Neural progenitor cell (in vitro differentiated cells): Measurements from ENCODE around the gene PATJ.

Source experiments
- EZH2 ChIP-seq: fragments of 200-600 bp; sonication (generic); IDR thresholded peaks from 2 replicates; pipeline ENCODE4 v1.6.1; 2017; ENCODE audit warnings: antibody characterized with exemption, mild to moderate bottlenecking, moderate library complexity
- EZH2phosphoT487 ChIP-seq: fragments of 200-600 bp; sonication (generic); IDR thresholded peaks from 2 replicates; pipeline ENCODE4 v1.6.1; 2017; ENCODE audit warnings: antibody characterized with exemption
- TF ChIP-seq, protein P1 (sequence below): fragments of 200-600 bp; sonication (generic); IDR thresholded peaks from 2 replicates; pipeline ENCODE4 v1.5.1; 2017; ENCODE audit warnings: antibody characterized with exemption, mild to moderate bottlenecking

DNA sequence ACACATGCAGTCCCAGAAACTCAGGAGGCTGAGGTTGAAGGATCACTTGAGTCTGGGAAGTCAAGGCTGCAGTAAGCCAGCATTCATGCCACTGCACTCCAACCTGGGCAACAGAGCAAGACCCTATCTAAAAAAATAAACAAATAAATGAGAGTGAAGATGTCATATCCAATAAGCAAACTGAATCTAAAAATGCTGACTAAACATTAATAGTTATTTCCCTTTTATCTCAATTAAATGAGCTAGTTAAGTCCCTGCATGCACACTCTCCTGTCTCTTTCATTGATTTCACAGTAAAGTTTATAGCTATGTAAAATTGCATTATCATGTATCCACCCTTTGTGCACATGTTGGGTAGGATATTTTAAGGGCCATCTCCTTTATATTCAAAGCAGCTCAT is 371.2 kb downstream of the PATJ start:
- TF ChIP-seq, protein P1, sequence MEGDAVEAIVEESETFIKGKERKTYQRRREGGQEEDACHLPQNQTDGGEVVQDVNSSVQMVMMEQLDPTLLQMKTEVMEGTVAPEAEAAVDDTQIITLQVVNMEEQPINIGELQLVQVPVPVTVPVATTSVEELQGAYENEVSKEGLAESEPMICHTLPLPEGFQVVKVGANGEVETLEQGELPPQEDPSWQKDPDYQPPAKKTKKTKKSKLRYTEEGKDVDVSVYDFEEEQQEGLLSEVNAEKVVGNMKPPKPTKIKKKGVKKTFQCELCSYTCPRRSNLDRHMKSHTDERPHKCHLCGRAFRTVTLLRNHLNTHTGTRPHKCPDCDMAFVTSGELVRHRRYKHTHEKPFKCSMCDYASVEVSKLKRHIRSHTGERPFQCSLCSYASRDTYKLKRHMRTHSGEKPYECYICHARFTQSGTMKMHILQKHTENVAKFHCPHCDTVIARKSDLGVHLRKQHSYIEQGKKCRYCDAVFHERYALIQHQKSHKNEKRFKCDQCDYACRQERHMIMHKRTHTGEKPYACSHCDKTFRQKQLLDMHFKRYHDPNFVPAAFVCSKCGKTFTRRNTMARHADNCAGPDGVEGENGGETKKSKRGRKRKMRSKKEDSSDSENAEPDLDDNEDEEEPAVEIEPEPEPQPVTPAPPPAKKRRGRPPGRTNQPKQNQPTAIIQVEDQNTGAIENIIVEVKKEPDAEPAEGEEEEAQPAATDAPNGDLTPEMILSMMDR: no peak
- TF ChIP-seq EZH2phosphoT487 (no peak), EZH2 (no peak)
